HL-60 (cell line): ENCODE measurements around the gene SMCO2.
A peak's percentile ranks its signal among the peaks of the same experiment; 100 is the strongest.

ENCODE experiments used
- DNase-seq, 2 experiments: peaks; one replicate each; pipeline ENCODE4 v3.0.0-alpha.2; 2010 to 2020; ENCODE audit warnings: low read depth in 1 of 2, low spot score in 1 of 2
- H3K27ac ChIP-seq: fragments of 250-450 bp; sonication (Bioruptor Pico); replicated peaks from 2 replicates; pipeline ENCODE4 v1.5.1; 2020; ENCODE audit warnings: mild to moderate bottlenecking, moderate library complexity
- H3K27me3 ChIP-seq: fragments of 250-450 bp; sonication (Bioruptor Pico); 2 replicates; pipeline ENCODE4 v1.5.1; 2021; ENCODE audit warnings: mild to moderate bottlenecking, moderate library complexity; ENCODE audit not compliant: insufficient read depth, poor library complexity, severe bottlenecking
- H3K4me3 ChIP-seq: replicated peaks from 2 replicates; pipeline ENCODE4 v1.5.1; 2011; ENCODE audit warnings: mild to moderate bottlenecking, control low read depth, low read length; ENCODE audit not compliant: insufficient read depth
- GABPA ChIP-seq: IDR thresholded peaks from 2 replicates; pipeline ENCODE4 v1.6.1; 2012; ENCODE audit warnings: low read depth
- POLR2AphosphoS5 ChIP-seq: IDR thresholded peaks from 2 replicates; pipeline ENCODE4 v1.6.1; 2012; ENCODE audit warnings: low read depth
- SPI1 ChIP-seq: IDR thresholded peaks from 2 replicates; pipeline ENCODE4 v1.6.1; 2012; ENCODE audit warnings: low read depth, mild to moderate bottlenecking, borderline replicate concordance
- TF ChIP-seq, protein P1 (sequence below): IDR thresholded peaks from one replicate; pipeline ENCODE4 v1.5.1; 2011; ENCODE audit warnings: low read length, control low read depth, inconsistent platforms; ENCODE audit not compliant: insufficient read depth
- TF ChIP-seq, protein P2 (sequence below): IDR thresholded peaks from 2 replicates; pipeline ENCODE4 v1.6.1; 2012; ENCODE audit warnings: low read depth; ENCODE audit not compliant: insufficient replicate concordance

SMCO2 gene

DNA sequence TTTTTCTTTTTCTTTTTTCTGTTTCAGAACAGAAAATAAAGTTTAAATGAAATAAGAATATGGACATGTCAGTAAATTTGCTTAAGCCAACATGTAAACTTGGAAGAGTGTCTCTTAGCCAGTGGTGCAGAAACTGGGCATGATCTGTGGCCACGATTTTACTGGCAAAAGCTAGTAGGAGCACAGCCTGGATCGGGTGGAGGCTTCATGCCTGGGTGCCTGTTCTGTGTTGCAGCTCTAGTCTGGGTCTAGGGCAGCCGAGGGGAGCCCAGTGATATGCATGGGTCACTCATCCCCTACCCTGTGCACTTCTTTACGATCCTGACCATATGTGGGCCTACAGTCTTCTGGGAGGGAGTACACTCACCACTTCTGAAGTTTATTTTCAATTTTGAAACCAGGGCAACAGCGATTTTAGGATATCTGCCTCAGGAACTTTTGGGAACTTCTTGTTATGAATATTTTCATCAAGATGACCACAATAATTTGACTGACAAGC, 45.6 kb upstream of the SMCO2 start:
- TF ChIP-seq, protein P1, sequence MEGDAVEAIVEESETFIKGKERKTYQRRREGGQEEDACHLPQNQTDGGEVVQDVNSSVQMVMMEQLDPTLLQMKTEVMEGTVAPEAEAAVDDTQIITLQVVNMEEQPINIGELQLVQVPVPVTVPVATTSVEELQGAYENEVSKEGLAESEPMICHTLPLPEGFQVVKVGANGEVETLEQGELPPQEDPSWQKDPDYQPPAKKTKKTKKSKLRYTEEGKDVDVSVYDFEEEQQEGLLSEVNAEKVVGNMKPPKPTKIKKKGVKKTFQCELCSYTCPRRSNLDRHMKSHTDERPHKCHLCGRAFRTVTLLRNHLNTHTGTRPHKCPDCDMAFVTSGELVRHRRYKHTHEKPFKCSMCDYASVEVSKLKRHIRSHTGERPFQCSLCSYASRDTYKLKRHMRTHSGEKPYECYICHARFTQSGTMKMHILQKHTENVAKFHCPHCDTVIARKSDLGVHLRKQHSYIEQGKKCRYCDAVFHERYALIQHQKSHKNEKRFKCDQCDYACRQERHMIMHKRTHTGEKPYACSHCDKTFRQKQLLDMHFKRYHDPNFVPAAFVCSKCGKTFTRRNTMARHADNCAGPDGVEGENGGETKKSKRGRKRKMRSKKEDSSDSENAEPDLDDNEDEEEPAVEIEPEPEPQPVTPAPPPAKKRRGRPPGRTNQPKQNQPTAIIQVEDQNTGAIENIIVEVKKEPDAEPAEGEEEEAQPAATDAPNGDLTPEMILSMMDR: no peak
- no peak for TF ChIP-seq SPI1
- TF ChIP-seq POLR2AphosphoS5: no peak
- no peak for TF ChIP-seq GABPA
- TF ChIP-seq, protein P2, sequence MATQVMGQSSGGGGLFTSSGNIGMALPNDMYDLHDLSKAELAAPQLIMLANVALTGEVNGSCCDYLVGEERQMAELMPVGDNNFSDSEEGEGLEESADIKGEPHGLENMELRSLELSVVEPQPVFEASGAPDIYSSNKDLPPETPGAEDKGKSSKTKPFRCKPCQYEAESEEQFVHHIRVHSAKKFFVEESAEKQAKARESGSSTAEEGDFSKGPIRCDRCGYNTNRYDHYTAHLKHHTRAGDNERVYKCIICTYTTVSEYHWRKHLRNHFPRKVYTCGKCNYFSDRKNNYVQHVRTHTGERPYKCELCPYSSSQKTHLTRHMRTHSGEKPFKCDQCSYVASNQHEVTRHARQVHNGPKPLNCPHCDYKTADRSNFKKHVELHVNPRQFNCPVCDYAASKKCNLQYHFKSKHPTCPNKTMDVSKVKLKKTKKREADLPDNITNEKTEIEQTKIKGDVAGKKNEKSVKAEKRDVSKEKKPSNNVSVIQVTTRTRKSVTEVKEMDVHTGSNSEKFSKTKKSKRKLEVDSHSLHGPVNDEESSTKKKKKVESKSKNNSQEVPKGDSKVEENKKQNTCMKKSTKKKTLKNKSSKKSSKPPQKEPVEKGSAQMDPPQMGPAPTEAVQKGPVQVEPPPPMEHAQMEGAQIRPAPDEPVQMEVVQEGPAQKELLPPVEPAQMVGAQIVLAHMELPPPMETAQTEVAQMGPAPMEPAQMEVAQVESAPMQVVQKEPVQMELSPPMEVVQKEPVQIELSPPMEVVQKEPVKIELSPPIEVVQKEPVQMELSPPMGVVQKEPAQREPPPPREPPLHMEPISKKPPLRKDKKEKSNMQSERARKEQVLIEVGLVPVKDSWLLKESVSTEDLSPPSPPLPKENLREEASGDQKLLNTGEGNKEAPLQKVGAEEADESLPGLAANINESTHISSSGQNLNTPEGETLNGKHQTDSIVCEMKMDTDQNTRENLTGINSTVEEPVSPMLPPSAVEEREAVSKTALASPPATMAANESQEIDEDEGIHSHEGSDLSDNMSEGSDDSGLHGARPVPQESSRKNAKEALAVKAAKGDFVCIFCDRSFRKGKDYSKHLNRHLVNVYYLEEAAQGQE: no peak
- no peak for DNase-seq
- no peak overlapping the region for H3K27ac ChIP-seq
- H3K4me3 ChIP-seq: no peak overlapping the region
- no peaks in the 10 kb centered on the region for H3K27me3 ChIP-seq

DNA sequence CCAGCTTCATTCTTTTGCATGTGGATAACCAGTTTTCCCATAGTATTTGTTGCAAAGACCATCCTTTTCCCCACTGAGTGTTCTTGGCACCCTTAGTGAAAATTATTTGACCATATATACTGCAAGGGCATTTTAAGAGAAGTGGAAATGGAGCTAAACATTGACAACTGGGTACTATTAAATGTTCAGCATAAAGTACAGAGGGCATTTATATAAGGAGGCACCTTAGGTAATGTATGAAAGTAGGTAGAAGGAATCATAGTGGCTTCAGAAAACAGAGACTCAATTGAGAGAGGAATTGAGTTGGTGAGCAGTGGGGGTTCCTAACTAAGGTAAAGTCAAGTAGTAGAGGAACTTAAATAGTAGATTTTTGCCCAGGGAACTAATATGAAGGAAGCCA, 34.5 kb upstream of the SMCO2 start:
- Histone ChIP-seq H3K27ac (no peak overlapping the region), H3K27me3 (no peaks in the 10 kb centered on the region), H3K4me3 (no peak overlapping the region)
- no peak for DNase-seq
- TF ChIP-seq SPI1 (no peak), POLR2AphosphoS5 (no peak), GABPA (no peak)
- TF ChIP-seq, protein P1: no peak
- TF ChIP-seq, protein P2: no peak

DNA sequence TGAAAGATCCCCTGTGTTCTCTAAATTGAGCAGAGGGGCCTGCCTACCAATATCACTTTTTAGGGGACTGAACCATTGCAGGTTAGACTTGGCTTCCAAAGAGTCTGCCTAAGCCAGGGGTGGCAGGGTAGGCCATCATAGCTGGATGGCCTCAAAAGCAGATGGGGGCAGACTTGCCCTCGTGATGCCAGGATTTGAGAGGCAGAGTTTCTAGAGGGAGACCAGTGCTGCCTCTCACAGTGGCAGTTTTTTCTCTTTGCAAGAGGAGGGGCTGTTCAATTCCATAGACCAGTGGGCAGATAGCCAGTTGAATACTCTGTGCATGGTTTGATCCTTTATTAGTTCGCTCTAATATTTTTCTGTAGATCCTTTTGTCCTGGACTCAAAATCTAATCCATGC, 23.8 kb upstream of the SMCO2 start:
- H3K27me3 ChIP-seq: no peaks in the 10 kb centered on the region
- TF ChIP-seq SPI1: no peak
- no peak for DNase-seq
- H3K27ac ChIP-seq: no peak overlapping the region
- H3K4me3 ChIP-seq: no peak overlapping the region

DNA sequence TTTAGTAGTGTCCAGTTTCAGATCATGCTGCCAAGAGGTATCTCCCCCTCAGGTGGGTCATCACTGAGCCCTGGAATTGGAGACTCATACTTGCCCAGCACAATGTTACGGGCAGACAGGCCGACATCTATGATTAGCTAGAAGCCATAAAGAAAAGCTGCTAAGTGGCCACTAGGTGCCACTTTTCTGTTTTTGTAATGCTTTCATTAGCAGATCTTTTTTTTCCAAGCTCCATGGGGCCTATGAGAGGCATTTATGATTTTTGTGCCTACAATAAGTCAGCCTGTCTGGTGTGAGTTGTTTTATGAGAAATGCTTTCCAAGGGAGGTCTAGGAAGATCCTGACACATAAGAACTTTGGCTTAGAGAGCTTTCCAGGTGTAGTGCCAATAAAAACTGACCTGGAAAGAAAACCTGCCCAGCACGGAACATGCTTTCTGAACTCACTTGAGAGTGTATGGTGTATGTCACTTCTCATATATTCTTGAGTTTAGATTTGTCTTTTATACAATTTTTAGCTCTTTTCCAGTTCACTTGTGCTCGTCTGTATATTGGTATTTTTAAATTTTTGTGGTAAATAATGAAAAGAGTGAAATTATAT, 21.8 kb upstream of the SMCO2 start:
- Histone ChIP-seq H3K27ac (no peak overlapping the region), H3K27me3 (no peaks in the 10 kb centered on the region), H3K4me3 (no peak overlapping the region)
- TF ChIP-seq GABPA: no peak
- TF ChIP-seq POLR2AphosphoS5: no peak
- TF ChIP-seq, protein P1: peak; percentile 25
- no peak for DNase-seq
